Left cardiac atrium (tissue), 4 donors: ENCODE data around the gene ALOX15. TPM values are rescaled to one million over a fixed set of nuclear protein-coding genes. Genes with fewer than 3 reads are reported as not detected.
"Not testable (repeated sequence)": the region's sequence is repeated elsewhere in the genome, so short reads cannot be mapped to it uniquely, and the experiment has no call there.

Source experiments
- ATAC-seq, 2 donors: fragments of 200-7000 bp; cut with Tn5 transposase; one replicate each; pipeline ENCODE4 v1.9.1; 2020; ENCODE audit warnings: mild to moderate bottlenecking in 2 of 2, moderate library complexity in 2 of 2
- DNase-seq: peaks from one replicate; pipeline ENCODE4 v3.0.0-alpha.2; 2020
- intact Hi-C, 2 donors: fragments of 100-400 bp; cut with DNase I; formaldehyde crosslinking; loops; one replicate each; pipeline versions ENCODE4 v1.14.1 to v1.15.1; 2022 to 2023
- total RNA-seq, 2 donors: library from RNA; stranded (reverse); fragmentation: NEBNext Ultra II Directional; extraction: Animal tissue kit (Norgen Biotek cat#: 25700); gene quantifications; one replicate each; pipeline ENCODE4 v1.2.1, GENCODE V29; 2021
- donor health status: DM: no; HTN: yes; CAD: no.
- donor health status: DM: no; HTN: yes; CAD: no; lungs with severe emphysema.
- donor health status: DM: yes; HTN: yes; CAD: no.
- donor health status: Dilated cardiomyopathy.

Gene ALOX15
- total RNA-seq, 2 donors from 2014 or later = 4.7 to 11.7 TPM

- intact Hi-C loops = no loop called here
- ATAC-seq (peak; percentile 86 to 88), DNase-seq (peak; percentile 75)
Observed at GRCh38 chr17:4598776-4599504, 42.5 kb downstream of the ALOX15 start.

- ATAC-seq (no peak), DNase-seq (no peak)
- intact Hi-C loops = no loop called here
Observed at GRCh38 chr17:4597975-4598374, 43.5 kb downstream of the ALOX15 start.

- DNase-seq = no peak
- no peak for ATAC-seq
- intact Hi-C loops = no loop called here
Observed at GRCh38 chr17:4596636-4597380, 44.7 kb downstream of the ALOX15 start.

GRCh38 chr17:4595685-4596342, 45.7 kb downstream of the ALOX15 start:
- intact Hi-C loops, DNase-seq, ATAC-seq: not testable (repeated sequence)

- ATAC-seq (no peak), DNase-seq (no peak)
- intact Hi-C loops = no loop called here
Observed at GRCh38 chr17:4594931-4595684, 46.4 kb downstream of the ALOX15 start.

GRCh38 chr17:4594406-4594805, 47.1 kb downstream of the ALOX15 start:
- DNase-seq (no peak), ATAC-seq (no peak)
- intact Hi-C loops = no loop called here

GRCh38 chr17:4593021-4593421, 48.5 kb downstream of the ALOX15 start:
- DNase-seq (no peak), ATAC-seq (no peak)
- intact Hi-C loops = no loop called here

GRCh38 chr17:4592240-4593005, 49.1 kb downstream of the ALOX15 start:
- intact Hi-C loops = no loop called here
- DNase-seq = no peak
- ATAC-seq = no peak

- DNase-seq (no peak), ATAC-seq (peak; percentile 16)
- intact Hi-C loops = no loop called here
Observed at GRCh38 chr17:4591529-4591928, 49.9 kb downstream of the ALOX15 start.

- ATAC-seq (peak in 1 of 2 donors; percentile 6), DNase-seq (no peak)
- intact Hi-C loops = no loop called here
Observed at GRCh38 chr17:4590981-4591453, 50.5 kb downstream of the ALOX15 start.

GRCh38 chr17:4590042-4590441, 51.4 kb downstream of the ALOX15 start:
- intact Hi-C loops, DNase-seq, ATAC-seq: not testable (repeated sequence)

- ATAC-seq = no peak
- no peak for DNase-seq
- intact Hi-C loops = no loop called here
Observed at GRCh38 chr17:4588898-4589625, 52.4 kb downstream of the ALOX15 start.

GRCh38 chr17:4588391-4588790, 53.1 kb downstream of the ALOX15 start:
- ATAC-seq (no peak), DNase-seq (peak; percentile 58)
- intact Hi-C loops = no loop called here

GRCh38 chr17:4587803-4588202, 53.7 kb downstream of the ALOX15 start:
- peak; percentile 7 to 26 for ATAC-seq
- peak; percentile 71 for DNase-seq
- intact Hi-C loops = no loop called here

- DNase-seq (no peak), ATAC-seq (no peak)
- intact Hi-C loops = no loop called here
Observed at GRCh38 chr17:4587195-4587594, 54.3 kb downstream of the ALOX15 start.

- ATAC-seq (no peak), DNase-seq (no peak)
- intact Hi-C loops = no loop called here
Observed at GRCh38 chr17:4586043-4586442, 55.4 kb downstream of the ALOX15 start.

- ATAC-seq (no peak), DNase-seq (no peak)
- intact Hi-C loops = no loop called here
Observed at GRCh38 chr17:4585638-4585994, 55.9 kb downstream of the ALOX15 start.
